ENCODE results near the gene KIF4B.

The KIF4B gene

GRCh38 chr5:155040984-155041653 is 27.6 kb downstream of the KIF4B start:
- Histone ChIP-seq H3K27me3 (ENCODE audit: control insufficient read depth in 3 of 3, insufficient read depth in 3 of 3, low read depth in 1 of 3, low read length in 3 of 3) (no peaks in the 10 kb centered on the region), H3K4me3 (ENCODE audit: low read length in 2 of 2) (no peak overlapping the region), H3K27ac (replicated peaks; ENCODE audit: low read length) (no peak overlapping the region), H3K18ac (ENCODE audit: low read length) (no peak overlapping the region), H2AFZ (ENCODE audit: low read length) (no peak overlapping the region), H3K4me2 (ENCODE audit: insufficient read depth, low read length, poor library complexity, severe bottlenecking) (no peak overlapping the region), H3K9ac (ENCODE audit: low read depth, low read length, poor library complexity) (no peak overlapping the region), H2BK120ac (ENCODE audit: low read depth, low read length) (no peak overlapping the region), H3K4ac (ENCODE audit: low read length) (no peak overlapping the region), H3K23ac (ENCODE audit: low read depth, low read length, poor library complexity) (no peak overlapping the region), H4K8ac (ENCODE audit: low read depth, low read length) (no peak overlapping the region), H3K14ac (ENCODE audit: low read length) (no peak overlapping the region), H2BK12ac (ENCODE audit: low read length) (no peak overlapping the region), H2BK5ac (ENCODE audit: low read length) (no peak overlapping the region), H3K4me1 (ENCODE audit: control insufficient read depth in 2 of 2, insufficient read depth in 1 of 2, low read depth in 1 of 2, low read length in 2 of 2) (no peaks in the 10 kb centered on the region), H4K91ac (ENCODE audit: low read depth, low read length, poor library complexity) (no peak overlapping the region), H3K36me3 (replicated peaks in 1 of 2; ENCODE audit: control insufficient read depth in 2 of 2, insufficient read depth in 2 of 2, low read length in 2 of 2) (no peaks in the 10 kb centered on the region), H3K9me3 (replicated peaks in 1 of 2; ENCODE audit: control insufficient read depth in 2 of 2, insufficient read depth in 1 of 2, low read depth in 1 of 2, low read length in 2 of 2) (no peaks in the 10 kb centered on the region), H2AK5ac (ENCODE audit: low read depth, low read length) (no peak overlapping the region), H2BK15ac (ENCODE audit: low read length) (no peak overlapping the region), H3K79me1 (ENCODE audit: low read depth, low read length) (no peaks in the 10 kb centered on the region)
- no CpG with 5 or more reads among the region's 3 CpGs for WGBS, 2 donors (ENCODE audit: extremely low coverage in 2 of 2, insufficient read length in 2 of 2, insufficient replicate concordance in 1 of 2)
- no peak for DNase-seq (ENCODE audit: low spot score)

GRCh38 chr5:155044591-155044990 is 31.0 kb downstream of the KIF4B start:
- no peak overlapping the region for H2BK15ac ChIP-seq (ENCODE audit: low read length)
- DNase-seq (ENCODE audit: low spot score): no peak
- H3K14ac ChIP-seq (ENCODE audit: low read length): no peak overlapping the region
- H3K4ac ChIP-seq (ENCODE audit: low read length): no peak overlapping the region
- H2AK5ac ChIP-seq (ENCODE audit: low read depth, low read length): no peak overlapping the region
- H3K23ac ChIP-seq (ENCODE audit: low read depth, low read length, poor library complexity): no peak overlapping the region
- H3K4me1 ChIP-seq (ENCODE audit: control insufficient read depth in 2 of 2, insufficient read depth in 1 of 2, low read depth in 1 of 2, low read length in 2 of 2): peaks cover 0 to 2% of the 10 kb centered on the region in 2 donors
- no peak overlapping the region for H3K18ac ChIP-seq (ENCODE audit: low read length)
- H2BK5ac ChIP-seq (ENCODE audit: low read length): no peak overlapping the region
- H3K36me3 ChIP-seq (replicated peaks in 1 of 2; ENCODE audit: control insufficient read depth in 2 of 2, insufficient read depth in 2 of 2, low read length in 2 of 2): no peaks in the 10 kb centered on the region
- no peak overlapping the region for H2BK120ac ChIP-seq (ENCODE audit: low read depth, low read length)
- H4K8ac ChIP-seq (ENCODE audit: low read depth, low read length): no peak overlapping the region
- H3K4me2 ChIP-seq (ENCODE audit: insufficient read depth, low read length, poor library complexity, severe bottlenecking): no peak overlapping the region
- no peak overlapping the region for H3K27ac ChIP-seq (replicated peaks; ENCODE audit: low read length)
- H3K4me3 ChIP-seq (ENCODE audit: low read length in 2 of 2): no peak overlapping the region
- no peak overlapping the region for H4K91ac ChIP-seq (ENCODE audit: low read depth, low read length, poor library complexity)
- H3K79me1 ChIP-seq (ENCODE audit: low read depth, low read length): no peaks in the 10 kb centered on the region
- no peak overlapping the region for H3K9ac ChIP-seq (ENCODE audit: low read depth, low read length, poor library complexity)
- H3K9me3 ChIP-seq (replicated peaks in 1 of 2; ENCODE audit: control insufficient read depth in 2 of 2, insufficient read depth in 1 of 2, low read depth in 1 of 2, low read length in 2 of 2): no peaks in the 10 kb centered on the region
- no peak overlapping the region for H2AFZ ChIP-seq (ENCODE audit: low read length)
- H3K27me3 ChIP-seq (ENCODE audit: control insufficient read depth in 3 of 3, insufficient read depth in 3 of 3, low read depth in 1 of 3, low read length in 3 of 3): no peaks in the 10 kb centered on the region
- H2BK12ac ChIP-seq (ENCODE audit: low read length): no peak overlapping the region

GRCh38 chr5:155046591-155046990 is 33.0 kb downstream of the KIF4B start:
- Histone ChIP-seq H3K27me3 (ENCODE audit: control insufficient read depth in 3 of 3, insufficient read depth in 3 of 3, low read depth in 1 of 3, low read length in 3 of 3) (no peaks in the 10 kb centered on the region), H3K4me2 (ENCODE audit: insufficient read depth, low read length, poor library complexity, severe bottlenecking) (no peak overlapping the region), H3K79me1 (ENCODE audit: low read depth, low read length) (no peaks in the 10 kb centered on the region), H3K9ac (ENCODE audit: low read depth, low read length, poor library complexity) (no peak overlapping the region), H4K8ac (ENCODE audit: low read depth, low read length) (no peak overlapping the region), H3K27ac (replicated peaks; ENCODE audit: low read length) (no peak overlapping the region), H3K4ac (ENCODE audit: low read length) (no peak overlapping the region), H3K23ac (ENCODE audit: low read depth, low read length, poor library complexity) (no peak overlapping the region), H2BK5ac (ENCODE audit: low read length) (no peak overlapping the region), H3K4me1 (ENCODE audit: control insufficient read depth in 2 of 2, insufficient read depth in 1 of 2, low read depth in 1 of 2, low read length in 2 of 2) (peaks cover 0 to 2% of the 10 kb centered on the region in 2 donors), H3K36me3 (replicated peaks in 1 of 2; ENCODE audit: control insufficient read depth in 2 of 2, insufficient read depth in 2 of 2, low read length in 2 of 2) (no peaks in the 10 kb centered on the region), H2AK5ac (ENCODE audit: low read depth, low read length) (no peak overlapping the region), H3K18ac (ENCODE audit: low read length) (no peak overlapping the region), H2AFZ (ENCODE audit: low read length) (no peak overlapping the region), H2BK120ac (ENCODE audit: low read depth, low read length) (no peak overlapping the region), H3K4me3 (ENCODE audit: low read length in 2 of 2) (no peak overlapping the region), H2BK12ac (ENCODE audit: low read length) (no peak overlapping the region), H4K91ac (ENCODE audit: low read depth, low read length, poor library complexity) (no peak overlapping the region), H3K14ac (ENCODE audit: low read length) (no peak overlapping the region), H3K9me3 (replicated peaks in 1 of 2; ENCODE audit: control insufficient read depth in 2 of 2, insufficient read depth in 1 of 2, low read depth in 1 of 2, low read length in 2 of 2) (no peaks in the 10 kb centered on the region), H2BK15ac (ENCODE audit: low read length) (no peak overlapping the region)
- WGBS, 2 donors (ENCODE audit: extremely low coverage in 2 of 2, insufficient read length in 2 of 2, insufficient replicate concordance in 1 of 2): no CpG with 5 or more reads among the region's 2 CpGs
- no peak for DNase-seq (ENCODE audit: low spot score)

GRCh38 chr5:155047818-155048217 is 34.3 kb downstream of the KIF4B start:
- no peak for DNase-seq (ENCODE audit: low spot score)
- H3K23ac ChIP-seq (ENCODE audit: low read depth, low read length, poor library complexity): no peak overlapping the region
- no peaks in the 10 kb centered on the region for H3K9me3 ChIP-seq (replicated peaks in 1 of 2; ENCODE audit: control insufficient read depth in 2 of 2, insufficient read depth in 1 of 2, low read depth in 1 of 2, low read length in 2 of 2)
- no peak overlapping the region for H2BK12ac ChIP-seq (ENCODE audit: low read length)
- H3K36me3 ChIP-seq (replicated peaks in 1 of 2; ENCODE audit: control insufficient read depth in 2 of 2, insufficient read depth in 2 of 2, low read length in 2 of 2): no peaks in the 10 kb centered on the region
- H3K4me3 ChIP-seq (ENCODE audit: low read length in 2 of 2): no peak overlapping the region
- H2BK120ac ChIP-seq (ENCODE audit: low read depth, low read length): no peak overlapping the region
- H3K27me3 ChIP-seq (ENCODE audit: control insufficient read depth in 3 of 3, insufficient read depth in 3 of 3, low read depth in 1 of 3, low read length in 3 of 3): no peaks in the 10 kb centered on the region
- H3K79me1 ChIP-seq (ENCODE audit: low read depth, low read length): no peaks in the 10 kb centered on the region
- H3K4ac ChIP-seq (ENCODE audit: low read length): no peak overlapping the region
- WGBS, 2 donors (ENCODE audit: extremely low coverage in 2 of 2, insufficient read length in 2 of 2, insufficient replicate concordance in 1 of 2): no CpG with 5 or more reads among the region's 8 CpGs
- no peak overlapping the region for H2AFZ ChIP-seq (ENCODE audit: low read length)
- peaks cover 0 to 2% of the 10 kb centered on the region in 2 donors for H3K4me1 ChIP-seq (ENCODE audit: control insufficient read depth in 2 of 2, insufficient read depth in 1 of 2, low read depth in 1 of 2, low read length in 2 of 2)
- no peak overlapping the region for H3K14ac ChIP-seq (ENCODE audit: low read length)
- no peak overlapping the region for H2AK5ac ChIP-seq (ENCODE audit: low read depth, low read length)
- no peak overlapping the region for H3K9ac ChIP-seq (ENCODE audit: low read depth, low read length, poor library complexity)
- no peak overlapping the region for H2BK5ac ChIP-seq (ENCODE audit: low read length)
- H3K27ac ChIP-seq (replicated peaks; ENCODE audit: low read length): no peak overlapping the region
- no peak overlapping the region for H3K18ac ChIP-seq (ENCODE audit: low read length)
- H2BK15ac ChIP-seq (ENCODE audit: low read length): no peak overlapping the region
- no peak overlapping the region for H4K91ac ChIP-seq (ENCODE audit: low read depth, low read length, poor library complexity)
- no peak overlapping the region for H4K8ac ChIP-seq (ENCODE audit: low read depth, low read length)
- no peak overlapping the region for H3K4me2 ChIP-seq (ENCODE audit: insufficient read depth, low read length, poor library complexity, severe bottlenecking)

All from neuronal stem cell (in vitro differentiated cells).